Measurements from ENCODE around the gene OR4Q2.
"Not testable (repeated sequence)": the region's sequence is repeated elsewhere in the genome, so short reads cannot be mapped to it uniquely, and the experiment has no call there.

The OR4Q2 gene

DNA sequence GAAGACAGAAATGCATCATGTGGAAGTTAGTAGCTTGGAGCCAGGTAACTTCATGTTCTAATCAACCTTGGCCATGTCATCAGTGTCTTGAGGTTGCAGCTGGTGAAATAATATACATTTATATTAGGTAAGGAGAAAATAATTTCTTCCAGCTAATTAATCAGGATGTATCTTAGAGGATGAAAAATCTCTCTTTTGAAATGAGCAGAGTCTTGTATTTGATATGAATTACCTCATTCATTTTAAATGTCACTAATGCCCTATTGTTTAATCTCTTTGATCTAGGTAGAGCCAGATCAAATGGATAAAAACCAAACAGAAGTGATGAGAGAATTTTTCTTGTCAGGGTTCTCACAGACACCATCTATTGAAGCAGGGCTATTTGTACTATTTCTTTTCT is at the start of gene OR4Q2:
Gene OR4Q2 (plus strand): TSS at position 301 of the 400 bp plus-strand sequence.
- no peak for DNase-seq (ENCODE audit: low read depth)

DNA sequence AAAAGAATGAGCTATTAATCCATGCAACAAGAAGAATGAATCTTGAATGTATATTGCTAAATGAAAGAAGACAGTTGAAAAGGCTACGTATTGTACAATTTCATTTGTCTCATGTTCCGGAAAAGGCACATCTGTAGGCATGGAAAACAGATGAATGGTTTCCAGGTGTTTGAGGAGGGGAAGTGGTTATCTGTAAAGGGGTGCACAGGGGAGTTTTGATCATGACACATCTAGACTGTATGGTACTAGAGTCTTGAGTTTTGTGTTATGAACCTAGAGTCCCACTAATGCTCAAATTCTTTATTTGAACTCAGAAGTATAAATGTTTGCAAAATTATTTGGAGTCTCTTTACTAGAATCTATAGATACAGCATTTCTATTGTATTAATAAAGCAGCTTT is 32.2 kb upstream of the OR4Q2 start:
- DNase-seq (ENCODE audit: low read depth): not testable (repeated sequence)

DNA sequence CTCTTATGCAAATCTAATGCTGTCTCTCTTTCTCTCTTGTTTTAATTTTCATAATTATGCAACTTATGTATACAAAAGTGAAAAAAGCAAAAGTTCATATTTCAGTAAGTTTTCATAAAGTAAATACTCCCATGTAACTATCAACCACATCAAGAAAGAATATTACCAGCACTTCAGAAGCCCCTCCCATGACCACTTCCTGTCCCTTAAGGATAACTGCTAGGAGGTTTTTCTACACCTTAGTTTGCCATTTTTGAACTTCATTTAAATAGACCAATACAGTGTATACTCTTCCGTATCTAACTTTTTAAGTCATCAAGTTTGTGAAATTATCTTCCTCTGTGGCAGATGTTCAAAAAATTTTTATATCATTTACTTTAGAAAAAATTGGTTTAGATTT is 27.1 kb upstream of the OR4Q2 start:
- DNase-seq (ENCODE audit: low read depth): no peak

DNA sequence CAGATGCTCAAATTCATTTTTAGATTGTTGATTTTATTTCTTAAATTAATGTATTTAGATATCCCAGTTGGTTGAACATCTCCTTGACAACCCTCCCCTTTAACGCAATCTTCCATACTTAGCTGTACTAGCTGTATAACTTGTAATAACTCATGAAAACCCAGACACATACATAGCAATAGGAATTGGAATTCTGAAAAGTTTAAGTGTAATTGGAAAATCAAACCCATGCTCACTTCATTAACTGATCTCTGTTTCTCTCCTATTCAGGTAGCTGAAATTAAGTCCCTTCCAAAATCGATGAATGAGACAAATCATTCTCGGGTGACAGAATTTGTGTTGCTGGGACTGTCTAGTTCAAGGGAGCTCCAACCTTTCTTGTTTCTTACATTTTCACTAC is 26.7 kb upstream of the OR4Q2 start, which contains the start of gene OR4K15:
Gene OR4K15 (plus strand): TSS at position 301 of the 400 bp plus-strand sequence. CDS start 0 bp downstream, at position 301.
- DNase-seq (ENCODE audit: low read depth): no peak

DNA sequence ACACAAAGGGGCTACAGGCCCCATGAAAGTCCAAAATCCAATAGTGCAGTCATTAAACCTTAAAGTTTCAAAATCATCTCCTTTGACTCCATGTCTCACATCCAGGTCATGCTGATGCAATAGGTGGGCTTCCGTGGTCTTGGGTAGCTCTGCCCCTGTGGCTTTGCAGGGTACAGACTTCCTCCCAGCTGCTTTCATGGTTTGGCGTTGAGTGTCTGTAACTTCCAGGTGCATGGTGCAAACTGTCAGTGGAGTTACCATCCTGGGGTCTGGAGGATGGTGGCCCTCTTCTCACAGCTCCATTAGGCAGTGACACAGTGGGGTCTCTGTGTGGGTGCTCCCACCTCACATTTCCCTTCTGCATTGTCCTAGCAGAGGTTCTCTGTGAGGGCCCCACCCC is 8.5 kb upstream of the OR4Q2 start:
- no peak for DNase-seq (ENCODE audit: low read depth)

DNA sequence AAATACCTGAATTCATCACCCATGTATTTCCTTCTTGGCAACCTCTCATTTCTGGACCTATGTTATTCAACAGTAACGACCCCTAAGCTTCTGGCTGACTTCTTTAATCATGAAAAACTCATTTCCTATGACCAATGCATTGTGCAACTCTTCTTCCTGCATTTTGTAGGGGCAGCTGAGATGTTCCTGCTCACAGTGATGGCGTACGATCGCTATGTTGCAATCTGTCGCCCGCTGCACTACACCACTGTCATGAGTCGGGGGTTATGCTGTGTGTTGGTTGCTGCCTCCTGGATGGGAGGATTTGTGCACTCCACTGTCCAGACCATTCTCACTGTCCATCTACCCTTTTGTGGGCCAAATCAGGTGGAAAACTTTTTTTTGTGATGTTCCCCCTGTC is 356 bp downstream of the OR4Q2 start:
- no peak for DNase-seq (ENCODE audit: low read depth)

DNA sequence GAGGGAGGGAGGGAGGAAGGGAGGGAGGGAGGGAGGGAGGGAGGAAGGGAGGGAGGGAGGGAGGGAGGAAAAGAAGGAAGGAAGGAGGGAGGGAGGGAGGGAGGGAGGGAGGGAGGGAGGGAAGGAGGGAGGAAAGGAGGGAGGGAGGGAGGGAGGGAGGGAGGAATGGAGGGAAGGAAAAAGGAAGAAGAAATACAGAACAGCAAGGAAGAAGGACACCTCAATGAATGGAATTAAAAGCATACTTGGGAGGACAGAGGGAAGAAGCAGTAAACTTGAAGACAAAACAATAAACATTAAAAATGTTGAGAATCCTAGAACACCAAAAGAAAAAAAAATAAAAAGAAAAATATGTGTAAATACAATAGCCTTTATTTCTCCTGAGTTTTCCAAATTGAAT is 6.2 kb downstream of the OR4Q2 start:
- DNase-seq (ENCODE audit: low read depth): no peak

DNA sequence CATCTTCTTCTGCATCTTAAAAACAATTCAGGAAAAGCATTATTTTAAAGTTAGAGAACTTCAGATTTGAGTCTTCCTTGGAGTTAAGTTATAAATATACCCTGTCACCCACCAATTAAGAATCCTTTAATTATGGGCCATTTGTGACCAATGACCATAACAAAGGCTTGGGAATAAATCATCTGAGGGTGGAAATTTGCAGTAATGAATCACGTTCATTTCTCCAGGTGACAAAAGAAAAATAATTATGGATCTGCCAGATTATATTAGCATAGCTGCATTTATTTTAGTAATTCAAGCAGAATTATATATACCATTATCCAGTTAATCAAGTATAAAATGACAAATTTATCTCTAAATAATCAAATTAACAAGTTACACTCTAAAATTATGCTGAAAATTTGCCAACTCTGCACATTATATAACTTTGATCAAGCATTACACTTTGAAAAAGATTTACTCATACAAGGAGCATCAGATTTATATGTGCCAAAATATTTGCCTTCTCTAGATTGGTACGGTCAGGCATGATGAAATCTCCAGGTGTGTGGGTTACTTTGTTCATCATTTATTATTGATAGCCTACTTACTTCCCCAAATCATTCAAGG is 17.4 kb downstream of the OR4Q2 start, which contains the start of gene OR4K14:
Gene OR4K14 (minus strand): TSS at position 51 of the 609 bp plus-strand sequence. CDS start 4,114 bp downstream, outside the sequence.
- no peak for DNase-seq (ENCODE audit: low read depth)

DNA sequence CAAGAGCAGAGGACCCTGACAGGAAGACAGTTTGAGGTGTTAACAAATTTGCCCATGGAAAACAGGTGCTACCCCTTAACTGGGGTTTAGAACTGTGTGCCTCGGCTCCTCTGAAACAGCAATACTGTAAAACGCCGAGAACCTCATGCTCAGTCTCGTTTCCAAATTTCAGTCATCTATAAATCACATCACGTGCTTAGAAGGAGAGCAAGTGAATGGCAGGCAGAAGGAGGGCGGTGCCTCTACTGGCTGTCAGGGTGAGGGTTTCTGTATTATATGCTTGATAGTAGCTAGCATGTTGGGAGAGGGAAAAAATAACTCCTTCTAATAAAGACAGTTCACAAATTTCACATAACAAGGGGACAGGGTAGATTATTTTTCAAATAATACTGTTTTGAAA is 29.1 kb downstream of the OR4Q2 start:
- no peak for DNase-seq (ENCODE audit: low read depth)

DNA sequence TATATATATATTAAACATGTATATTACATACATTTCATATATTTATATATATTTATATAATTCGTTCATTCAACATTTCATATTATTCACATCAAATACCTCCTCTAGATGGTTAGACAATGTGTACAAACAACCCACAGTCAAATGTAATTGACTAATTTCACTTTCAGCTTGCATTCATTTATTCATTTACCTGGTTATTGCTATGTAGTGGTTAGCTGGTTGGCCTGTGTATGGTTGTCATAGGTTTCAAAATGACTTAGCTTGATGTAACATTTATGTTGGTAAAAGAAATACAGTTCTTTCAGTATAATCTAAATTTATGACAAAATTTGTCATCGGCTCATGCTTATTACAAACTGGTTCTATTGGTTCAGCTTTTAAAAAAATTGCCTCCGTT is 33.5 kb downstream of the OR4Q2 start:
- DNase-seq (ENCODE audit: low read depth): no peak

DNA sequence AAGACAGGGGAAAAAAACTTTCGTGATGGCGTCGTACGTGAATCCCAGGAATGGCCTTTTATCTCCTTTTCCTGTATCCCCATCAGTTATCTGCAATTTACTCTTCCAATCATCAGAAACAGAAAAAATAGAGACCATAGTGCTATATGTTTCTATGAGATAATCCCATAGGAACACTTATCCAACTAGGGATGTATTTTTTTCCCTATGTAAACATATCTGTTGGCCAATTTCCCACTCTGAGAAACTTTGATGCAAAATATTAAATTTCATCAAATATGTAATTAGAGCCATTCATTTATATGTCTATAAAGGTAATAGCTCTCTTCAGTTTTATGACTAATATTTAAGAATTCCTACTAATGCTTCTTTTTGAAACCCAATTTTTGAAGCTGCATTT is 34.0 kb downstream of the OR4Q2 start, which contains the start of gene OR4K13:
Gene OR4K13 (minus strand): TSS at position 101 of the 400 bp plus-strand sequence. CDS start 1,280 bp downstream, outside the sequence.
- DNase-seq (ENCODE audit: low read depth): no peak

DNA sequence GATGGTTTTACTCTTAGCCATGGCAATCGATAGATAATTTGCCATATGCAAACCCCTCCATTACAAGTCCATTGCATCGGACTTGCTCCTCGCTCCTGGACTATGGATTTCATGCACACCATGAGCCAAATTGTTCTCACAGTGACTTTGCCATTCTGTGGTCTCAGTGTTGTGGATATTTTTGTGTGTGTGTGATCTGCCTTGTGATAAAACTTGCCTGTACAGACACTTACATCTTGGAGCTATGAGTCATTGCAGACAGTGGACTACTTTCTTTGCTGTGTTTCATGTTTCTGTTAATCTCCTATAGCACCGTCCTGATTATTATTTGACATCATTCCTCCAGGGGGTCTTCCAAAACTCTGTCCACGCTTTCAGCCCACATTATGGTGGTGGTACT is 42.3 kb downstream of the OR4Q2 start:
- DNase-seq (ENCODE audit: low read depth): no peak

DNA sequence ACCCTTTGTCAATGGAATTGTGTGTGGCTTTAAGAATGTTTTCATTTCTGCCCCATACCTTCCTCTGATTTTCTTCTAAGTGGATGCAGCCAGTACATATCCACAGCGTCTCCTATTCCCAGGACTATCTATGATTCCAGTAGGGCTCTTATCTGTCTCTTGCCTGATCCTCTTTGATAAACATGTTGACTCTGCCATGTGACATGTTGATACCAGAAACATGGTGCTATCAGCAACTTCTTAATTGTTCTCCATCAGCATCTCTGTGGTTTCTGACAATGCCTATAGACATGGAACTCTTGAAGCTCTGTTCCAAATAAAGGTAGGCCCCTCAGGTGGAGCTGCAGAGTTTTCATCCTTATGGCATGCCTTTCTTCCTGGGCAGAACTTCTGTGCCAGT is 46.2 kb downstream of the OR4Q2 start:
- DNase-seq (ENCODE audit: low read depth): no peak
